GM21367 (cell line): ENCODE data around the gene CABCOCO1.

Experiments
- ATAC-seq: cut with Tn5 transposase; IDR thresholded peaks from one replicate; pipeline ENCODE4 v1.9.1; 2021; ENCODE audit not compliant: unreplicated experiment

CABCOCO1 gene

DNA sequence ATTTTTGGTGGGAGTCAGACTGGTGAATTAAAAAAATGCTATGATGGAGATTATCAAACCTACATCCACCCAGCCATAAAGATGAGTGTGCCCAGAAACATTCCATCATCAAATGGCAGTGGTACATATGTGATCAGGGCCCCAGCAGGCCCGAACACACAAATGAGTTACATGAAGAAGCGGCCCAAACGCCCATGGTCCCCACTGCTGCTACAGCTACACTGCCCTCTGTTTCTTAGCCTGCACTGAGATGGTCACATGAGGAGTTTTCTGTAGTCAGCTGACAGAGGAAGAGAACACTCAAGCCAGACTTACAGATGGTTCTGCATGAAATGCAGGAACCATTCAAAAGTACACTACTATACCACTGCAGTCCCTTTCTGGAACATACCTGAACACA, 142.4 kb downstream of the CABCOCO1 start:
- no peak for ATAC-seq

DNA sequence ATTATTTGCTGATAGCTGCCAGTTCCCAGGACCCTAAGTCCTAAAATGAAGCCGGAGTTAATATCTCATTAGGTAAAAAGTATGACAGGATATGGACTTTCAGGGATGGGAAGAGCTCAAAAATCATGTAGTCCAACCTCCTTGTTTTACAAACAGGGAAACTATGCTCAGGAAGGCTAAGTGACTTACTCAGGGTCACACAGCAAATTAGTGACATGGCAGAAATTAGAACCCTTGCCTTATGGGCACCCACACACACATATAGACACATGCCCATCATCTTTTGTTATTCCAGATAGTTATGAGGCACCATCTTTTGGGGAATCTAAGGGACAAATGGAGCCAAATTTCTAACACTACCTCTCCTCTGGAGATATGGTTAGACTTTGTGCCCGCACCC, 147.5 kb downstream of the CABCOCO1 start:
- ATAC-seq = no peak

DNA sequence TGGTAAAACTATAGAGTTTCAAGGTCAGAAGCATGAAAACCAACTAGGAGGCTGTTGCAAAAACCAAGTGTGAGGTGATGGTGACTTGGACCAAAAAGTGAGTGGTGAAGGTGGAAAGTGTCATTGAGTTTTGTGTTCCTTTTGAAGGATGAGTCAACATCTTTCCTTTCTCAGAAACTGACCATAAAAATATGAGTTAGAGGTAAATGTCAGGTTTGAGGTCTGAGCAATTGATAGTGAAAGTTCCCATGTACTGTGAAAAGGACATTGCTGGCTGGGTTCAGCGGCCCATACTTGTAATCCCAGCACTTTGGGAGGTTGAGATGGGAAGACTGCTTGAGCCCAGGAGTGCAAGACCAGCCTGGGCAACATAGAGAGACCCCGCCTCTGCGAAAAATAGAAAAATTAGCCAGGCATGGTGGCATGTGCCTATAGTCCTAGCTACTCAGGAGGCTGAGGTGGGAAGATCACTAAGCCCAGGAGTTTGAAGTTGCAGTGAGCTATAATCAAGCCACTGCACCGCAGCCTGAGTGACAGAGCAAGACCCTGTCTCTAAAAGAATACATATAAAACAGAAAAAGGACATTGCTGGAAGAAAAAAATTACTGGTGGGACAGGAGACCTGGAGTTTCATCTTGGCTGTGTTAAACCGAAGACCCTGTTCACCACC, 149.5 kb downstream of the CABCOCO1 start:
- no peak for ATAC-seq

DNA sequence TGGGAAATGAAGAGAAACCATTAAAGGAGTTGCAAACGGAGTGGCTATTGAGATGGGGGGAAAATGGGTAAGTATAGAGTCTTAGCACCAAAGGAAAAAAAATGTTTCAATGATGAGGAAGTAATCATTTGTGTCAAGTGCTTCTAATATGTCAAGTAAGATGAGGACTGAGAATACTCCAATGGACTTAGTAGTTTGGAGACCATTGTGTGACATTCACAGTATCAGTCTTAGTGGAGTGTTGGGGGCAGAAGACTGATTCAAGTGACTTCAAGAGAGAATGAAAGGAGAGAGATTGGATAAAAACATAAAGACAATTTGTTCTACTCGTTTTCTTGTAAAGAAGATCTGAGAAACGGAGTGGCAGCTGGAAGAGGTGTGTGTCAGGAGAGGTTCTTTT, 150.2 kb downstream of the CABCOCO1 start:
- ATAC-seq = no peak

DNA sequence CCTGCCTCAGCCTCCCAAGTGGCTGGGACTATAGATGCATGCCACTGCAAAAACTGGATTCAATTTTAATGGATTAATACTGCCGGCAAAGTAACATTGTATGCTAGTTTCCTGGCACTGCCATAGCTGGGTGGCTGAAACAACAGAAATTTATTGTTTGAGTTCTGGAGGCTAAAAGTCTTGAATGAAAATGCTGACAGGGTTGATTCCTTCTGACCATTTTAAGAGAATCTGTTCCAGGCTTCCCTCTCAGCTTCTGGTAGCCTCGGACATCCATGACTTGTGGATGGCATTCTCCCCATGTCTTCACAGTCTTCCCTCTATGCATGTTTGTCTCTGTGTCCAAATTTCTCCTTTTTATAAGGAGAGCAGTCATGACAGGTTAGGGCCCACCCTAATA, 151.4 kb downstream of the CABCOCO1 start:
- ATAC-seq = no peak

DNA sequence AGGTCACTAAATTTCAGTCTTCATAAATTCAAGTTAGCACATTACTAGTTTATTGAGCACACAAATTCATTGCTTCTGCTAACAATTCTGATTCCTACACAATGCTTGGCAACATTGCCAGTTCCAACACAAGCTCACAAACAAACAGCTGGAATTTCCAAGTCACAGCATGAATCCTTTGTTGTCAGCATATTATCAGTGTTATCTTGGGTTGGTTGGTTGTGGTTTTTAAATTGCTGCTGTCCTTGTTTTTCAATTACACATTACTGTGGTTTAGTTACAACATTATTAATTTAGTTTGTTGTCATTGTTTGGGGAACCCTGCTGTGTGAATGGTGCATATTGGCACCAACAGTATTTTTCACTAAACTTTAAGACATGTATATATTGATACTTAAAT, 152.8 kb downstream of the CABCOCO1 start:
- no peak for ATAC-seq
